Activated T-helper 1 cell treated with Interleukin-2 at 50 U/mL for 16 hours (primary cell): Measurements from ENCODE around the gene ANAPC5.
"Not testable (repeated sequence)": the region's sequence is repeated elsewhere in the genome, so short reads cannot be mapped to it uniquely, and the experiment has no call there.

Experiments
- DNase-seq: peaks from one replicate; pipeline ENCODE4 v3.0.0-alpha.2; 2020; ENCODE audit warnings: low read depth

Gene ANAPC5

GRCh38 chr12:121284551-121285390, 67.4 kb downstream of the ANAPC5 start:
- no peak for DNase-seq

GRCh38 chr12:121283841-121284240, 68.4 kb downstream of the ANAPC5 start:
- no peak for DNase-seq

GRCh38 chr12:121283388-121283787, 68.8 kb downstream of the ANAPC5 start:
- no peak for DNase-seq

GRCh38 chr12:121282910-121283309, 69.3 kb downstream of the ANAPC5 start:
- DNase-seq: not testable (repeated sequence)

- no peak for DNase-seq
Measured at GRCh38 chr12:121282072-121282742, 70.0 kb downstream of the ANAPC5 start.

GRCh38 chr12:121281116-121281515, 71.1 kb downstream of the ANAPC5 start:
- DNase-seq: not testable (repeated sequence)

GRCh38 chr12:121280531-121280930, 71.7 kb downstream of the ANAPC5 start:
- DNase-seq: not testable (repeated sequence)

GRCh38 chr12:121279507-121279915, 72.7 kb downstream of the ANAPC5 start:
- no peak for DNase-seq

GRCh38 chr12:121279071-121279375, 73.2 kb downstream of the ANAPC5 start:
- DNase-seq: no peak

GRCh38 chr12:121278169-121279070, 73.8 kb downstream of the ANAPC5 start:
- no peak for DNase-seq

- DNase-seq: no peak
Measured at GRCh38 chr12:121277374-121277759, 74.8 kb downstream of the ANAPC5 start.

GRCh38 chr12:121274036-121274763, 78.0 kb downstream of the ANAPC5 start:
- DNase-seq: no peak

- no peak for DNase-seq
Measured at GRCh38 chr12:121273364-121273896, 78.8 kb downstream of the ANAPC5 start.

GRCh38 chr12:121267822-121268221, 84.4 kb downstream of the ANAPC5 start:
- DNase-seq: no peak

- no peak for DNase-seq
Measured at GRCh38 chr12:121264951-121265515, 87.2 kb downstream of the ANAPC5 start.

GRCh38 chr12:121264135-121264534, 88.1 kb downstream of the ANAPC5 start:
- DNase-seq: no peak

GRCh38 chr12:121263206-121263935, 88.8 kb downstream of the ANAPC5 start:
- DNase-seq: no peak

GRCh38 chr12:121261398-121261797, 90.8 kb downstream of the ANAPC5 start:
- no peak for DNase-seq

- DNase-seq: no peak
Measured at GRCh38 chr12:121260091-121260490, 92.1 kb downstream of the ANAPC5 start.

GRCh38 chr12:121259074-121259473, 93.1 kb downstream of the ANAPC5 start:
- no peak for DNase-seq
